Hepatocyte (in vitro differentiated cells): ENCODE measurements around the gene LHPP. TPM values are rescaled to one million over a fixed set of nuclear protein-coding genes. Genes with fewer than 3 reads are reported as not detected.

Source experiments
- DNase-seq: peaks from one replicate; pipeline ENCODE4 v3.0.0-alpha.2; 2016; ENCODE audit warnings: low spot score
- H2AFZ ChIP-seq: fragments of 200-600 bp; sonication (generic); 2 replicates; pipeline ENCODE4 v1.6.0; 2016; ENCODE audit warnings: antibody characterized with exemption, mild to moderate bottlenecking
- H3K27ac ChIP-seq: fragments of 200-600 bp; sonication (generic); 2 replicates; pipeline ENCODE4 v1.5.1; 2016; ENCODE audit warnings: mild to moderate bottlenecking
- H3K27me3 ChIP-seq: fragments of 200-600 bp; sonication (generic); 2 replicates; pipeline ENCODE4 v1.6.1; 2016
- H3K36me3 ChIP-seq: fragments of 200-600 bp; sonication (generic); replicated peaks from 2 replicates; pipeline ENCODE4 v1.5.1; 2016; ENCODE audit warnings: low read depth; ENCODE audit not compliant: insufficient read depth
- H3K4me1 ChIP-seq: fragments of 200-600 bp; sonication (generic); 2 replicates; pipeline ENCODE4 v1.5.1; 2016; ENCODE audit warnings: mild to moderate bottlenecking, moderate library complexity; ENCODE audit not compliant: insufficient read depth
- H3K4me2 ChIP-seq: fragments of 200-600 bp; sonication (generic); 2 replicates; pipeline ENCODE4 v1.6.0; 2016
- H3K4me3 ChIP-seq: fragments of 200-600 bp; sonication (generic); 2 replicates; pipeline ENCODE4 v1.5.1; 2016; ENCODE audit warnings: mild to moderate bottlenecking
- H3K79me2 ChIP-seq: fragments of 200-600 bp; sonication (generic); 2 replicates; pipeline ENCODE4 v1.6.0; 2017; ENCODE audit warnings: mild to moderate bottlenecking
- H3K9me2 ChIP-seq: fragments of 200-600 bp; sonication (generic); replicated peaks from 2 replicates; pipeline ENCODE4 v1.6.0; 2017; ENCODE audit warnings: mild to moderate bottlenecking; ENCODE audit not compliant: insufficient read depth
- H3K9me3 ChIP-seq: fragments of 200-600 bp; sonication (generic); 2 replicates; pipeline ENCODE4 v1.5.1; 2016; ENCODE audit warnings: low read depth, mild to moderate bottlenecking
- H4K20me1 ChIP-seq: fragments of 200-600 bp; sonication (generic); 2 replicates; pipeline ENCODE4 v1.6.0; 2016; ENCODE audit warnings: mild to moderate bottlenecking; ENCODE audit not compliant: insufficient read depth, poor library complexity, severe bottlenecking
- CTCF ChIP-seq: fragments of 200-600 bp; sonication (generic); IDR thresholded peaks from 2 replicates; pipeline ENCODE4 v1.5.1; 2016; ENCODE audit warnings: antibody characterized with exemption, mild to moderate bottlenecking; ENCODE audit not compliant: poor library complexity
- EZH2 ChIP-seq: fragments of 200-600 bp; sonication (generic); IDR thresholded peaks from 2 replicates; pipeline ENCODE4 v1.6.1; 2016; ENCODE audit warnings: antibody characterized with exemption, mild to moderate bottlenecking, borderline replicate concordance
- EZH2phosphoT487 ChIP-seq: fragments of 200-600 bp; sonication (generic); IDR thresholded peaks from one replicate; pipeline ENCODE4 v1.6.1; 2018; ENCODE audit warnings: antibody characterized with exemption, mild to moderate bottlenecking, low read depth, moderate library complexity; ENCODE audit not compliant: unreplicated experiment, severe bottlenecking
- WGBS: methylation state at CpG from one replicate; pipeline ENCODE4 v1.1.6; 2016; ENCODE audit warnings: low lambda C conversion rate; ENCODE audit errors: missing lambda C conversion rate; 5-methylcytosine and 5-hydroxymethylcytosine counted together
- polyA plus RNA-seq: library from polyadenylated mRNA; unstranded; fragments of >200 nt; fragmentation: Nextera tagmentation; extraction: Ambion mirVana; gene quantifications from 2 replicates; pipeline ENCODE4 v1.2.1, GENCODE V29; 2016
- total RNA-seq: library from RNA; depleted of rRNA; stranded (reverse); fragments of >200 nt; gene quantifications from 2 replicates; pipeline ENCODE4 v1.2.3, GENCODE V29; 2014

LHPP gene
- total and polyA plus RNA-seq, 2 experiments from 2014 or later, result 29.4 to 30.3 TPM

- 69% methylated on average over 13 of the region's 13 CpGs for whole genome bisulfite sequencing
Measured at GRCh38 chr10:124470544-124471434, 9.2 kb downstream of the LHPP start.

GRCh38 chr10:124472071-124472470, 10.4 kb downstream of the LHPP start:
- Histone ChIP-seq H3K4me2 (no peak overlapping the region), H3K4me3 (no peak overlapping the region), H3K79me2 (peaks cover 13% of the 10 kb centered on the region), H4K20me1 (no peaks in the 10 kb centered on the region), H3K4me1 (peaks cover 21% of the 10 kb centered on the region), H3K9me2 (no peaks in the 10 kb centered on the region), H3K9me3 (no peaks in the 10 kb centered on the region), H2AFZ (no peak overlapping the region), H3K27ac (no peak overlapping the region), H3K36me3 (no peaks in the 10 kb centered on the region), H3K27me3 (no peaks in the 10 kb centered on the region)
- WGBS, result 87% methylated on average over 6 of the region's 6 CpGs
- TF ChIP-seq EZH2phosphoT487 (no peak), CTCF (no peak), EZH2 (no peak)
- DNase-seq, result no peak

More at GRCh38 chr10:124470544-124471434, 9.2 kb downstream of the LHPP start:
- Histone ChIP-seq H3K9me2 (no peaks in the 10 kb centered on the region), H2AFZ (no peak overlapping the region), H3K4me1 (peaks cover 20% of the 10 kb centered on the region), H3K4me3 (no peak overlapping the region), H3K4me2 (peak overlapping the region; percentile 64), H3K27ac (peak overlapping the region; percentile 91), H3K27me3 (no peaks in the 10 kb centered on the region), H3K9me3 (no peaks in the 10 kb centered on the region), H4K20me1 (no peaks in the 10 kb centered on the region), H3K79me2 (peaks cover 21% of the 10 kb centered on the region), H3K36me3 (no peaks in the 10 kb centered on the region)
- TF ChIP-seq CTCF (no peak), EZH2phosphoT487 (no peak), EZH2 (no peak)
- DNase-seq, result peak; percentile 86

- Histone ChIP-seq H3K9me3 (no peaks in the 10 kb centered on the region), H3K27me3 (no peaks in the 10 kb centered on the region), H3K27ac (no peak overlapping the region), H3K36me3 (no peaks in the 10 kb centered on the region), H3K9me2 (no peaks in the 10 kb centered on the region), H4K20me1 (no peaks in the 10 kb centered on the region), H3K4me2 (no peak overlapping the region), H3K79me2 (peaks cover 3% of the 10 kb centered on the region), H3K4me3 (no peak overlapping the region), H3K4me1 (peaks cover 15% of the 10 kb centered on the region), H2AFZ (no peak overlapping the region)
- DNase-seq, result no peak
- 89% methylated on average over 3 of the region's 3 CpGs for WGBS
- no peak for TF ChIP-seq CTCF
- TF ChIP-seq EZH2, result no peak
- no peak for TF ChIP-seq EZH2phosphoT487
Measured at GRCh38 chr10:124473070-124473469, 11.4 kb downstream of the LHPP start.
